MM.1S (cell line): ENCODE results near the gene CDC5L.

ENCODE experiments used
- DNase-seq: peaks from one replicate; pipeline ENCODE4 v3.0.0-alpha.2; 2015
- H2AFZ ChIP-seq: fragments of 300-600 bp; sonication (generic); 2 replicates; pipeline ENCODE4 v1.6.0; 2016; ENCODE audit warnings: antibody characterized with exemption, low read length
- H3F3A ChIP-seq: fragments of 300-600 bp; sonication (generic); 2 replicates; pipeline ENCODE4 v1.6.1; 2016; ENCODE audit warnings: mild to moderate bottlenecking, antibody characterized with exemption, low read length, moderate library complexity, mixed read lengths; ENCODE audit not compliant: insufficient read depth
- H3K27ac ChIP-seq: fragments of 300-600 bp; sonication (generic); 2 replicates; pipeline ENCODE4 v1.5.1; 2016; ENCODE audit warnings: mild to moderate bottlenecking, low read length
- H3K27me3 ChIP-seq: fragments of 300-600 bp; sonication (generic); replicated peaks from 2 replicates; pipeline ENCODE4 v1.6.0; 2016; ENCODE audit warnings: low read length; ENCODE audit not compliant: insufficient read depth
- H3K36me3 ChIP-seq: fragments of 300-600 bp; sonication (generic); replicated peaks from 2 replicates; pipeline ENCODE4 v1.6.1; 2016; ENCODE audit warnings: mild to moderate bottlenecking, low read length, mixed read lengths; ENCODE audit not compliant: insufficient read depth
- H3K4me1 ChIP-seq: fragments of 300-600 bp; sonication (generic); 2 replicates; pipeline ENCODE4 v1.6.1; 2016; ENCODE audit warnings: low read length, mixed read lengths
- H3K4me2 ChIP-seq: fragments of 300-600 bp; sonication (generic); 2 replicates; pipeline ENCODE4 v1.6.0; 2016; ENCODE audit warnings: low read depth, low read length
- H3K4me3 ChIP-seq: fragments of 300-600 bp; sonication (generic); 2 replicates; pipeline ENCODE4 v1.5.1; 2016; ENCODE audit warnings: low read length, mixed read lengths
- H3K79me2 ChIP-seq: fragments of 300-600 bp; sonication (generic); 2 replicates; pipeline ENCODE4 v1.6.1; 2016; ENCODE audit warnings: mixed run types, low read length, mixed read lengths
- H3K9ac ChIP-seq: fragments of 300-600 bp; sonication (generic); 2 replicates; pipeline ENCODE4 v1.6.1; 2016; ENCODE audit warnings: low read length, mixed read lengths
- H3K9me2 ChIP-seq: fragments of 300-600 bp; sonication (generic); replicated peaks from 2 replicates; pipeline ENCODE4 v1.6.1; 2016; ENCODE audit warnings: mild to moderate bottlenecking, low read length, mixed read lengths; ENCODE audit not compliant: insufficient read depth
- H3K9me3 ChIP-seq: fragments of 300-600 bp; sonication (generic); replicated peaks from 2 replicates; pipeline ENCODE4 v1.6.1; 2016; ENCODE audit warnings: mild to moderate bottlenecking, low read length, mixed read lengths; ENCODE audit not compliant: insufficient read depth
- H4K20me1 ChIP-seq: fragments of 300-600 bp; sonication (generic); 2 replicates; pipeline ENCODE4 v1.6.1; 2016; ENCODE audit warnings: mild to moderate bottlenecking, low read length, moderate library complexity, mixed read lengths; ENCODE audit not compliant: insufficient read depth
- EZH2 ChIP-seq: fragments of 300-600 bp; sonication (generic); optimal IDR thresholded peaks from 2 replicates; pipeline ENCODE3; 2017; ENCODE audit warnings: low read depth, mild to moderate bottlenecking, antibody characterized with exemption, low read length, mixed read lengths
- EZH2phosphoT487 ChIP-seq: fragments of 300-600 bp; sonication (generic); IDR thresholded peaks from 2 replicates; pipeline ENCODE4 v1.6.1; 2018; ENCODE audit warnings: antibody characterized with exemption, low read length
- TF ChIP-seq, protein P1 (sequence below): fragments of 300-600 bp; sonication (generic); IDR thresholded peaks from 2 replicates; pipeline ENCODE4 v1.5.1; 2016; ENCODE audit warnings: antibody characterized with exemption, low read length, mixed read lengths

Gene CDC5L

GRCh38 chr6:44454198-44454597, 66.7 kb downstream of the CDC5L start:
- Histone ChIP-seq H3K36me3 (no peaks in the 10 kb centered on the region), H3K9ac (no peak overlapping the region), H2AFZ (no peak overlapping the region), H3K79me2 (no peaks in the 10 kb centered on the region), H4K20me1 (no peaks in the 10 kb centered on the region), H3K4me2 (no peak overlapping the region), H3K4me3 (no peak overlapping the region), H3K9me2 (no peaks in the 10 kb centered on the region), H3K27ac (no peak overlapping the region), H3K4me1 (no peaks in the 10 kb centered on the region), H3F3A (no peaks in the 10 kb centered on the region), H3K9me3 (no peaks in the 10 kb centered on the region), H3K27me3 (no peaks in the 10 kb centered on the region)
- no peak for DNase-seq
- TF ChIP-seq EZH2phosphoT487 = no peak
- TF ChIP-seq, protein P1, sequence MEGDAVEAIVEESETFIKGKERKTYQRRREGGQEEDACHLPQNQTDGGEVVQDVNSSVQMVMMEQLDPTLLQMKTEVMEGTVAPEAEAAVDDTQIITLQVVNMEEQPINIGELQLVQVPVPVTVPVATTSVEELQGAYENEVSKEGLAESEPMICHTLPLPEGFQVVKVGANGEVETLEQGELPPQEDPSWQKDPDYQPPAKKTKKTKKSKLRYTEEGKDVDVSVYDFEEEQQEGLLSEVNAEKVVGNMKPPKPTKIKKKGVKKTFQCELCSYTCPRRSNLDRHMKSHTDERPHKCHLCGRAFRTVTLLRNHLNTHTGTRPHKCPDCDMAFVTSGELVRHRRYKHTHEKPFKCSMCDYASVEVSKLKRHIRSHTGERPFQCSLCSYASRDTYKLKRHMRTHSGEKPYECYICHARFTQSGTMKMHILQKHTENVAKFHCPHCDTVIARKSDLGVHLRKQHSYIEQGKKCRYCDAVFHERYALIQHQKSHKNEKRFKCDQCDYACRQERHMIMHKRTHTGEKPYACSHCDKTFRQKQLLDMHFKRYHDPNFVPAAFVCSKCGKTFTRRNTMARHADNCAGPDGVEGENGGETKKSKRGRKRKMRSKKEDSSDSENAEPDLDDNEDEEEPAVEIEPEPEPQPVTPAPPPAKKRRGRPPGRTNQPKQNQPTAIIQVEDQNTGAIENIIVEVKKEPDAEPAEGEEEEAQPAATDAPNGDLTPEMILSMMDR = no peak

- H3K27ac ChIP-seq = no peak overlapping the region
- no peak overlapping the region for H3K4me2 ChIP-seq
- TF ChIP-seq EZH2phosphoT487 (no peak), EZH2 (no peak)
- TF ChIP-seq, protein P1 = peak; percentile 77
- H3K36me3 ChIP-seq = no peaks in the 10 kb centered on the region
- no peak overlapping the region for H3K4me3 ChIP-seq
- no peaks in the 10 kb centered on the region for H3K79me2 ChIP-seq
- H3K4me1 ChIP-seq = no peaks in the 10 kb centered on the region
- peak; percentile 61 for DNase-seq
- H3K9me2 ChIP-seq = no peaks in the 10 kb centered on the region
- H2AFZ ChIP-seq = no peak overlapping the region
- no peaks in the 10 kb centered on the region for H3K9me3 ChIP-seq
- H3K27me3 ChIP-seq = no peaks in the 10 kb centered on the region
- no peaks in the 10 kb centered on the region for H4K20me1 ChIP-seq
- H3K9ac ChIP-seq = no peak overlapping the region
- no peaks in the 10 kb centered on the region for H3F3A ChIP-seq
Measured at GRCh38 chr6:44456070-44456965, 68.8 kb downstream of the CDC5L start.

DNA sequence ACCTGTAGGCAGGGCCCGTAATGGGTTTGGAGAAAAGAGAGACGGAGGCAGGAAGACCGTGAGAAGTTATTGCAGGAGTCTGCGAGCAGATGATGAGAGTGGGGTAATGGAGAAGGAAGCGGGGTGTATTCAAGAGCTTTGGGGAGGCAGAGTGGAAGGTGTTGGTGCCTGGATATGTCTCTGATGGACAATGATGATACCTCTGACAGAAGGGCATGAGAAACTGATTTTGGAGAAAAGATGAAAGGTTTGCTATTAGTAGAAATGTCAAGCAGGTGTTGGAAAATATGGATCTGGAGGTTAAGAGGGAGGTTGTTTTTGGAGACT, 69.4 kb downstream of the CDC5L start:
- no peaks in the 10 kb centered on the region for H4K20me1 ChIP-seq
- no peak overlapping the region for H3K27ac ChIP-seq
- H3K4me3 ChIP-seq = no peak overlapping the region
- TF ChIP-seq, protein P1 = no peak
- TF ChIP-seq EZH2 (no peak), EZH2phosphoT487 (no peak)
- no peak overlapping the region for H3K4me2 ChIP-seq
- no peaks in the 10 kb centered on the region for H3K79me2 ChIP-seq
- H3K36me3 ChIP-seq = no peaks in the 10 kb centered on the region
- H3F3A ChIP-seq = no peaks in the 10 kb centered on the region
- no peaks in the 10 kb centered on the region for H3K9me2 ChIP-seq
- no peaks in the 10 kb centered on the region for H3K27me3 ChIP-seq
- no peak overlapping the region for H3K9ac ChIP-seq
- no peaks in the 10 kb centered on the region for H3K4me1 ChIP-seq
- H2AFZ ChIP-seq = no peak overlapping the region
- DNase-seq = no peak
- no peaks in the 10 kb centered on the region for H3K9me3 ChIP-seq
